HG02852 (cell line): Measurements from ENCODE around the gene LMBR1.
"Not testable (repeated sequence)": the region's sequence is repeated elsewhere in the genome, so short reads cannot be mapped to it uniquely, and the experiment has no call there.

ENCODE experiments used
- ATAC-seq: cut with Tn5 transposase; IDR thresholded peaks from one replicate; pipeline ENCODE4 v1.9.1; 2021; ENCODE audit warnings: mild to moderate bottlenecking, moderate library complexity; ENCODE audit not compliant: unreplicated experiment

Gene LMBR1

DNA sequence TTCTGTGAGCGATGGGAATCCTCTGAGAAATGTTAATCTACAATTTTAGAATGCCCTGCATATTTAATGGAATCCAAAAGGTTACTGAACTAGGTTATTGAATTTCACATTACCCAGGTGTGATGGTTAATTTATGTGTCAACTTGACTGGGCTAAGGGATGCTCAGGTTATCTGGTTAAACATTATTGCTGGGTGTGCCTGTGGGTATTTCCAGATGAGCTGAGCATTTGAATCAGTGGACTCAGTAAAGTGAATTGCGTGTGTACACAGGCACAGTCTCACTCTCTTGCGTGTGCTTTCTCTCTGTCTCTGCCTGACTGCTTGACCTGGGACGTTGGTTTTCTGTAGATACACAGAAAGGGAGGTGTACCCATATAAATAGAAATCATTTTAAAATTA, 230.7 kb downstream of the LMBR1 start:
- ATAC-seq = no peak

DNA sequence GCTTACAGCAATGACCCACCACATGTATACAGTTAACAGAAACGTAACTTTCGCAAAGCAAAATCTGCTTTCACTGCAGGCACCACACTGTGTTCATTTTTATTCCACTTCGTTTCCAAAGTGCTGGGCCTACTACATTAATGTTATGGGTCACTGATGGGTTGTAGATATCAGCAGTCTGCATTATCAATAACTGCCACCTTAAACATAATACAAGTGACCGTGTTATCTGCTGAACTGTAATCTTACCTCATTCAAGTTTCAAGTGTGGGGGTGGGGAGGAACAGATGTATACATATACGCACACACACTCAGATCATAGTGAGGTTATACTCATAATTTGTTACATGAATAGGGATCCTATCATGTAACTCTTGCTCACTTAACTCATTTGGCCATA, 231.3 kb downstream of the LMBR1 start:
- no peak for ATAC-seq

DNA sequence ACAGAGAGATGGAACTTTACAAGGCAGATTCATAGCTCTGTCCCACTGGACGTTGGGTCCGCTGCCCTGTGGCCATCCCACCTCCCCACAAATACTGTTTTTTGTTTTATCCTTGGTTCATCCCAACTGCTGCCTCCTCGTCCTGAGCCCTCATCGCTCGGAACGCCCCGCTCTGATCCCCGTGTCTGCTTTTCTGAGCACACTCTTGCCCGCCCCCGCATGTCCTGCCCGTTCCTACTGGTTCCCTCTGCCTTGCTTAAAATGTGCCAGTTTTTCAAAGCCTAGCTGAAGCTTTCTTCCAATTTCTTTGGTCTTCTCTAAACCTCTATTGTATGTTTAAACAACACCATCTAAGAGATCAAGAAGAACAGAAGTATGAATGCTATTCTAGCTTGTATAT, 233.0 kb downstream of the LMBR1 start:
- ATAC-seq = no peak

- ATAC-seq = no peak
Measured at GRCh38 chr7:156659203-156659602, 233.8 kb downstream of the LMBR1 start.

GRCh38 chr7:156657681-156658080, 235.3 kb downstream of the LMBR1 start:
- no peak for ATAC-seq

- ATAC-seq = peak; percentile 59
Measured at GRCh38 chr7:156656598-156656997, 236.4 kb downstream of the LMBR1 start.

DNA sequence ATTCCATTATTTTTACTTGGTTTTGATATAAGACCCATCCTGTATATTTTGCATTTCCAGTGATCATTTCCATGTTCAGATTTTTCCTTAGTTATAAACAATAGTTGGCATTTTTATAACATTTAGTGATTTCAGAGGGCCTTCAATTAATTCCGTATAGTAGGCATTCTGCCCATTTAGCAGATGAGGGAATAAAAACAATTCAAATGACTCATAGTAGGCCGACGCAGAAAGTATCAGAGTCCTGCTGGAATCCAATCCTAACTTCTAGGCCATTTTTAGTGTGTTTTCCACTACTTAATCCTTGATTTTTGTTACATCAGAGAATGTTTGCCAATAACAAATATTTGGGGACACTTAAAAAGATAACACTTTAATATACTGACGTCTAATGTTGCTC, 237.0 kb downstream of the LMBR1 start:
- ATAC-seq = no peak

- no peak for ATAC-seq
Measured at GRCh38 chr7:156655251-156655650, 237.7 kb downstream of the LMBR1 start.

DNA sequence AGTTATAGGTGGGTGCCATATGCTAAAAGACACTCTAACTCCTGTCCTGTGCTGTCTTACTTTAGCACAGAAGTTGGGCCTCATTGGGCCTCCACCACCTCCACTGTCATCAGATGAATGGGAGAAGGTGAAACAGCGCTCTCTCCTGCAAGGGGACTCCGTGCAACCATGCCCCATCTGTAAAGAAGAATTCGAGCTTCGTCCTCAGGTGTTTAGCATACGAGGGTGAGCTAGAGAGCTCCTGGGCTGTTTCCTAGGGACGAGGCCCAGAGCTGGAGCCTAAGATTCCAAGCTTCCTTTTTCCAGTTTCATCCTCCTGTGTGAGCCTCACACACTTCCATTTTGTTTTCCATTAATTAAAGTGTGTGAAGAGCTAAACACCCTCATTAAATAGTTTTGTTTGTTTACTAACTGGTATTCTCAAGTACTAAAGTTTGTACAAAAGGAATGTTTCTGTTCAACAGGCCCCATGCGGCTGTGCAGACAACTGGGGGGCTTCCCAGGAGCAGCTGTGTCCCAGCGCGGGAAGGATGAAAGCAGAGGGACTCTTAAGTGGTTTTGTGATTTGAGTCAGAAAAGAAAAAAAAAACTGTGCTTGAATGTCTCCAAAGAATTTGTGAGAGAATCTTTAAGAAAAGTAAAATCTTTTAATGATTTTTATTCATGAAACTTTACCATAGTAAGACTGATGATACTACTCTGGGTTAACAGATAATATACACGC, 238.3 kb downstream of the LMBR1 start:
- ATAC-seq = no peak

- ATAC-seq = no peak
Measured at GRCh38 chr7:156652886-156653568, 240.0 kb downstream of the LMBR1 start.

DNA sequence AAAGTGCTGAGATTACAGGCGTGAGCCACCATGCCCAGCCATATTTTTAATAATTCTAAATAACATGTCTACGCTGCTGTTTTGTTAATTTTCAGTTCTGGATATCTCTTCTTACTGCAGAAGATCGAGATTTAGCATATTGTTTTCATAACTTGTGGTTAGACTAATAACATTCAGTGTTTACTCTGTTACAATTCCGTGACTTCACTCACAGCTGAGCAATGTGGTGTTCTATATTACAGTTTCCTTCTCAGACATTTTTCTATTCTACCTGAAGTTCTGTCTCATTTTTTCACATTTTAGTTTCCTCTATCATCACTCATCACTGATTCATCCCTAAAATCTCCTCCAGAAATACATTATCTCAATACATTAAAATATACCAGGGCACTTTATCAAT, 241.5 kb downstream of the LMBR1 start:
- ATAC-seq = no peak

DNA sequence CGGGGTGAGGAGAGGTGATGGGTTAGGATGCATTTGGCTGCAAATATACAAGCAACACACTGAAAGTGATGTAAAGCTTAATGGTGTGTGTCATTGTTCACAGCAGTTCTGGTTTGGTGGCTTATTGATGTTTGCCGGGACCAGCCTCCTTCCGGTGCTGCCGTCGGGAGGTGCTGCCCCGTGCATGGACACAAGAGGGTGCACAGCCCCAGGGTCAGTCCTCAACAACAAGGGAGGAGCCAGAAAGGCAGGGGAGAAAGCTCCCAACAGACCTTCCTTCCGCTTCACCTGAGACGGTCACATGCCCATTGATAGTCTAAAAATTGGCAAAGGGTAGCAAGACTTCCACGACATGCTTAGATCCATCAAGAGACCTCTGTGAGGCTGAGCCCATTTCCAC, 242.9 kb downstream of the LMBR1 start:
- no peak for ATAC-seq

DNA sequence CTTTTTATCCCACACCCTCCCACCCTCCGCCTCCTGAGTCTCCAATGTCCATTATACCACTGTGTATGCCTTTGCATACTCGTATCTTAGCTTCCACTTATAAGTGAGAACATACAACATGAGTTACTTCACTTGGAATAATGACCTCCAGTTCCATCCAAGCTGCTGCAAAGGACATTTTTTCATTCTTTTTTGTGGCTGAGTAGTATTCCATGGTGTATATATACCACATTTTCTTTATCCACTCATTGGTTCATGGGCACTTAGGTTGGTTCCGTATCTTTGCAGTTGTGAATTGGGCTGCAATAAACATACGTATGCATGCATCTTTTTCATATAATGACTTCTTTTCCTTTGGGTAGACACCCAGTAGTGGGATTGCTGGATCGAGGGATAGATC, 245.7 kb downstream of the LMBR1 start:
- not testable (repeated sequence) for ATAC-seq

DNA sequence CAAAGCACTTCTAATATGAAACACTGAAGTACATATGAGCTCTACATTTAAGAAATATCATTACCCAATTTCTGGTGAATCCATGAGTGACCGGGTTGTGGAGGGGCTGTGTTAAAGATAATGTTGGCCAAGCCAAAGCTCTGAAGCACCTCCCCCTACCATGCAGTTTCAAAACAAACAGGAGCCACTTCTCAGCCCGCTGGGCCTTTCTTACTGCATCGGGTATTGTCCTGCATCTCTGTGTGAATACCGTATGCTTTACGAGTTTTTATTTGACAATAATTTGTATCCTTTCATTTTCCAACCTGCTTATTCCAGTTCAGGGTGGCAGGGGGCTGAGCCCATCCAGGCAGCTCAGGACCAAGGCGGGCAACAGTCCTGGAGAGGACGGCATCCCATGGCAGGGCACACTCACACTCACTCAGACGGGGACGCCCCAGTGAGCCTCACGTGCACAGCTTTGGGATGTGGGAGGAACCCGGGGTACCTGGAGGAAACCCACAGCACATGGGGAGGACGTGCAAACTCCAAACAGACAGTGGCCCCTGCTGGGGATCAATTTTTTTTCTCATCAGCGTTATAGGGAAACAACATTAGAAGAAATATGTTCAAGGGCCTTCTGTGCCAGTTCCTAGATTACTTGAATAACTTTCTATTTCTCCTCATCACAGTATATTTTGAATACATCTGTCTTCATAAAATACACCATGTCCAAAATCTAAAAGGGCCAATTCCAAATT, 250.5 kb downstream of the LMBR1 start:
- ATAC-seq = no peak

DNA sequence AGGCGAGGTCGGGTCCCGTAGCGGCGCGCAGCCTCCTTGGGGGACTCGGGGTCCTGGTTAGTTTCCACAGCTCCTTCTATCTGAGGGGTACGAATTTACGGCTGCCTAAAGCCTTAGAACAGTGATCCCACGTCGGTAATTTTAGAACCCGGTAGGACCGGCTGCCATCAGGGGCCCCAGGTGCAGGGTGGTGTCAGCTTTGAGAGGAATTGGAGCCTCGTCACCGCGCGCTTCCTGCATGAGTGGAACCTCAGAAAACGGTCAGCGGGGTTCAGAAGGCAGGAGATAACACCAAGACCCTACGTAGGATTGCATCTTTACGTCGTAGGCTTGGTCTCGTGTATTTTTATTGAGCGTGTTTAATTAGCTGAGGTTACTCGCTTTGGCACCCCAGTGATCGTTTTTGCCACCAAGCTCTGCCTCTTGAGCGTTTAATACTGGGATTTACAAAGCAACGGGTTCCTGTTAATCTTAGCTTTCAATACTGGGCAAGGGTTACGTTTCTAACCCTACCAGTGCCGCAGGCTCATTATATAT, 252.0 kb downstream of the LMBR1 start:
- peak; percentile 58 for ATAC-seq

DNA sequence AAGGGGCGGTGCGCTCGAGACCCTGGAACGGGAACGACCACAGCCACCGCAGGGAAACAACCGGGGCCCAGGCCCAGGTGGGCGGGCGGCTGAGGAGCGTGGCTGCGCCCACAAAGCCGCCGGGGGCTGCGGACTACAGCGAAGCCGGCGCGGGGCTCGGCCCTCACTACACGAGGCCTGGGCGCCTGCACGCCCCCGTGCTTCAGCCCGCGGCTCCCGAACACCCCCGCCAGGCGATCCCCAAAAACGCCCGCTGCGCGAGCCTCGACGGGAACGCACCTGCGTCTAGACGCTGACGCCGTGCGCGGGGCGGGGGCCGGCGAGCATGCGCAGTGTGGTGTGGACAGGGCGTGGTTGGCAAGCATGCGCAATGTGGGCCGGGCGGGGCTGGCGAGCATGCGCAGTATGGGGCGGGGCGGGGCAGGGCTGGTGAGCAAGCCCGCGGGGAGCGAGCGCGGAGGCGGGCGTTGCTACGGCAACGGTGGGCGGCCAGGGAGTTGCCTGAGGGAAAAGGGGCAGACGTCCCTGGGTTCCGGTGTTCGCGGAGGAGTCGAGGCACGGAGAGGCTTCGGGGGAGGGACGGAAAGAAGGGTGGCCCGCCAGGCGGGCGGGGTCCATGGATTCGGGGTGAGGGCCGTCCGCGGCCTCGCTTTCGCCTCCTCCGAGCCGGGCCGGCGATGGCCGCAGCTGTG, 252.6 kb downstream of the LMBR1 start, which contains the start of gene RNF32:
Gene RNF32 (plus strand): TSS at position 518 of the 692 bp plus-strand sequence. CDS start 3,104 bp downstream, outside the sequence.
- peak; percentile 80 for ATAC-seq

DNA sequence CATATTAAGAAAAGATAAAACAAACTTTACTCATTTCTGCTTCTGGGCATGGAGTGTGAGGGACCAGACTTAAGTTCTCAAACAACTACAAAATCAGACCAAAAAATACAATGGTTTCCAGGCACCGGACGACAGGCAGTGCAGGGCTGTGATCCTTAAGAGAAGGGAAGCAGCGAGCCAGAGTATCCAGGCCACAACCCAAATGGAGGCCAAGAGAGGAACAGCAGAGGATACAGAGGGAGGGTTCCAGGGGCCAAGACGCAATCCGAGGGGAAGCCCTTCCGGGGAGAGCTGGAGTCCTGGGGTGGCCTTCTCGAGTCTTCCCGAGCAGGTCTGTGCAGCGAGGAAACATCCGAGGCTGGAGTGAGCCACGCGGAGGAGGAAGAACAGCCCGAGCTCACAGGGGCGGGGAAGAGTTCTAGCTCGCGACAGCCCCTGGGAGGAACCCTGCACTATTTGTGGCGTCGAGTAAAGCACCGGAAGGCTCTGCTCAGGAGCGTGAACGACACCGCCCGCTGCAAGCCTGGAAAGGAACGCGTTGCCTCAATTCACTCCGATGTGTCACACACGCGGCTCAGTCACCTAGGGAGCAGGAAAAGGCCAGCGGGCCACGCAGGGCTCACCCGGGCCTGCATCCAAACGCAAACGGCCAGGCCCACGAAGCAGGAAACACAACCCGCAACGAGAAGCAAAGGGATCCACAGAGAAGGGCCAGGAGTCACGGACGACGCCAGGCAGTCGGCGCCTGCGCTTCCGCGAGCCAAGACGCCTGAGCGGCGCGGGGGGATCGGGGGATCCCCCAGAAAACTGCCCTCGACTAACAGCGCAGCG, 253.3 kb downstream of the LMBR1 start:
- ATAC-seq = no peak

DNA sequence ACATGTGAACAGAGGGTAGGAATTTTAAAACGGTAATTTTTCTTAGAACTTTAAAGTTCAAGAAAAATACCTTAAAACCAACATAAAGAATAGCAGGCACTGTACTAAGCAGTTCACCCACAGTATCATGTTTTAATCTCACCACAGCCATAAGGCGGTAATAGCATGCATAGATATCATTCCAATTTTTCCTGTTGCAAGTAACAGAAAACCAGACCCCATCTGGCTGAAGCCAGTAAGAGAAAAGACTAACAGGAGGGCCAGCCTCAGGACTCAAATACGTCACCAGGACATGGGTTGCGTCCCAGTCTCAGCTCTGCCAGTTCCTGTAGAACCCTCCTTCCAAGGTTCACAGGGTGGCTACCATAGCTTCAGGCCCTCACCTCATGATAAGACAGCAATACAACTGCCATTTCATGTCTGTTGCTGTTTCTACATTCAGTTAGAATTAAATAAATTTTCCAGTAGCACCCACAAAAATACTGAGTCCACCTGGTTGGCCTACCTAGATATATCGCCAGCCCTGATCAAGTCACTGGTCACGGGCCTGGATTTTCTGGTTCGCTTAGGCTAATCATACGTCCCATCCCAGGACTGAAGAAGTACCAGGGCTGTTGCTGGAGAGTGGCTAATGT, 254.4 kb downstream of the LMBR1 start:
- no peak for ATAC-seq

DNA sequence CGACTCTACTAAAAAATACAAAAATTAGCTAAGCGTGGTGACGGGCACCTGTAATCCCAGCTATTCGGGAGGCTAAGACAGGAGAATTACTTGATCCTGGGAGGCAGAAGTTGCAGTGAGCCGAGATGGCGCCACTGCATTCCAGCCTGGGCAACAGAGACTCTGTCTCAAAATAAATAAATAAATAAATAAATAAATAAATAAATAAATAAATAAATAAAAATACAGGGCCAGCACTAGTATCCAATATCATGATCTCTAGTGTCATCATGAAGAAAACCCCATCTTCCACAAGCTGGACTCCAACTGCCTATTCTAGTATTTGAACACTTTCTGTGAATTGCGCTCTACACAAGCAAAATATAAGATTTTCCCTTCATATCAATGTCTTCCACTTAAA, 255.9 kb downstream of the LMBR1 start:
- ATAC-seq = not testable (repeated sequence)
